Esophagus muscularis mucosa (tissue), 4 donors: ENCODE data around the gene NXPE3. TPM values are rescaled to one million over a fixed set of nuclear protein-coding genes. Genes with fewer than 3 reads are reported as not detected.
A peak's percentile ranks its signal among the peaks of the same experiment; 100 is the strongest.

Experiments
- DNase-seq: peaks from one replicate; pipeline ENCODE4 v3.0.0-alpha.2; 2017; ENCODE audit errors: extremely low spot score
- H3K27ac ChIP-seq, 4 donors: fragments of 200-600 bp; sonication (generic); replicated peaks in 1 of 4; 1 replicate in 3 of 4; 2 replicates in 1 of 4; pipeline ENCODE4 v1.5.1; 2016 to 2019; ENCODE audit warnings: mild to moderate bottlenecking in 1 of 4
- H3K27me3 ChIP-seq, 4 donors: fragments of 200-600 bp; sonication (generic); one replicate each; pipeline versions ENCODE4 v1.5.1 to v1.6.0; 2016 to 2019
- H3K36me3 ChIP-seq, 4 donors: fragments of 200-600 bp; sonication (generic); one replicate each; pipeline ENCODE4 v1.5.1; 2016 to 2019
- H3K4me1 ChIP-seq, 4 donors: fragments of 200-600 bp; sonication (generic); one replicate each; pipeline ENCODE4 v1.5.1; 2016 to 2019
- H3K4me3 ChIP-seq, 4 donors: fragments of 200-600 bp; sonication (generic); 1 replicate in 2 of 4; 2 replicates in 2 of 4; pipeline ENCODE4 v1.5.1; 2016 to 2019; ENCODE audit warnings: mild to moderate bottlenecking in 4 of 4, moderate library complexity in 1 of 4
- H3K9me3 ChIP-seq, 4 donors: fragments of 200-600 bp; sonication (generic); 1 replicate in 3 of 4; 2 replicates in 1 of 4; pipeline ENCODE4 v1.5.1; 2016 to 2019
- CTCF ChIP-seq, 3 experiments: fragments of 200-600 bp in 2 of 3; fragments of 450-650 bp in 1 of 3; sonication (generic) in 2 of 3; IDR thresholded peaks; one replicate each; pipeline ENCODE4 v1.5.1; 2017 to 2019; ENCODE audit warnings: antibody characterized with exemption in 3 of 3, mild to moderate bottlenecking in 2 of 3, moderate library complexity in 1 of 3
- EP300 ChIP-seq: sonication (generic); formaldehyde crosslinking; IDR thresholded peaks from one replicate; pipeline ENCODE4 v1.6.1; 2017; ENCODE audit warnings: antibody characterized with exemption
- POLR2A ChIP-seq: fragments of 450-650 bp; IDR thresholded peaks from one replicate; pipeline ENCODE4 v1.6.1; 2017; ENCODE audit warnings: antibody characterized with exemption, moderate library complexity, mild to moderate bottlenecking, low read depth
- POLR2AphosphoS5 ChIP-seq, 2 donors: sonication (generic); formaldehyde crosslinking; IDR thresholded peaks; one replicate each; pipeline ENCODE4 v1.6.1; 2017; ENCODE audit warnings: antibody characterized with exemption in 2 of 2
- WGBS: methylation state at CpG from one replicate; pipeline ENCODE4 v1.1.5; 2018; 5-methylcytosine and 5-hydroxymethylcytosine counted together
- intact Hi-C: fragments of 100-400 bp; cut with DNase I; formaldehyde crosslinking; loops from one replicate; pipeline ENCODE4 v1.15.1; 2023
- total RNA-seq, 4 donors: library from RNA; depleted of rRNA; stranded (reverse); fragments of >200 nt; gene quantifications; one replicate each; pipeline versions ENCODE4 v1.1.0 to v1.2.1, GENCODE V29; 2016

Gene NXPE3
- total RNA-seq, 4 donors from 2014 or later = 12.4 to 19.5 (median 17.8) TPM

DNA sequence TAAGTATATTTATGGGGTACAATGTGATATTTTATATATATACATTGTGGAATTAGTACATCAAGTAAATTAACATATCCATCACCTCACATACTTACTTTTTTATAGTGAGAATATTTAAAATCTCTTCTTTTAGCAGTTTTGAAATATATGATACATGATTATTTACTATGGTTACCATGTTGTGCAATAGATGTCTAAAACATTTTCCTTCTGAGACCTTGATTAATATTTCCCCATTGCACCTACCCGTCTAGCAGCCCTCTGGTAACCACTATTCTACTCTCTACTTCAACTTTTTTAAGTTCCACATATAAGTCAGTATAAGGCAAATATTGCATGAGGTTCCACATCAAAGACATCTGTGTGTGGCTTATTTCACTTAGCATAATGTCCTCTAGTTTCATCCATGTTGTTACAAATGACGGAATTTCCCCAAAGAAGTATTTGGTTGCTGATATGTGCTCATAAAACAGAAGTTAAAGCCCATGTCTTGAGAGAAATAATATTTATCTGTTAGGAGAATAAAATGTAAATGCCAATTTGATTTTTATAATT, 40.7 kb downstream of the NXPE3 start:
- no peaks in the 10 kb centered on the region for H3K9me3 ChIP-seq
- H3K27ac ChIP-seq = no peak overlapping the region
- H3K27me3 ChIP-seq = no peaks in the 10 kb centered on the region
- peaks cover under 1 to 17% (median 14%) of the 10 kb centered on the region in 4 donors for H3K4me1 ChIP-seq
- WGBS = 85% methylated on average over 2 of the region's 2 CpGs
- TF ChIP-seq POLR2AphosphoS5 (IDR thresholded peaks at IDR 0.05) = no peak
- no peak for TF ChIP-seq POLR2A
- TF ChIP-seq CTCF (IDR thresholded peaks at IDR 0.05) = no peak
- no peak for TF ChIP-seq EP300
- intact Hi-C loops = loop anchor here (10.0 kb wide), 1 partner anchor 155 kb away; no protein-coding TSS in a partner anchor
- peaks cover 10 to 36% (median 32%) of the 10 kb centered on the region in 4 donors for H3K36me3 ChIP-seq
- H3K4me3 ChIP-seq = no peak overlapping the region
- DNase-seq = no peak

- Histone ChIP-seq H3K27me3 (no peaks in the 10 kb centered on the region), H3K36me3 (peaks cover 10 to 36% (median 32%) of the 10 kb centered on the region in 4 donors), H3K27ac (no peak overlapping the region), H3K9me3 (no peaks in the 10 kb centered on the region), H3K4me1 (peaks cover 6 to 11% (median 8%) of the 10 kb centered on the region in 4 donors), H3K4me3 (no peak overlapping the region)
- 98% methylated on average over 19 of the region's 19 CpGs for WGBS
- no peak for TF ChIP-seq CTCF (IDR thresholded peaks at IDR 0.05)
- TF ChIP-seq EP300 = no peak
- TF ChIP-seq POLR2AphosphoS5 (IDR thresholded peaks at IDR 0.05) = no peak
- TF ChIP-seq POLR2A = no peak
- no peak for DNase-seq
- intact Hi-C loops = no loop called here
Measured at GRCh38 chr3:101821503-101821902, 42.5 kb downstream of the NXPE3 start.

DNA sequence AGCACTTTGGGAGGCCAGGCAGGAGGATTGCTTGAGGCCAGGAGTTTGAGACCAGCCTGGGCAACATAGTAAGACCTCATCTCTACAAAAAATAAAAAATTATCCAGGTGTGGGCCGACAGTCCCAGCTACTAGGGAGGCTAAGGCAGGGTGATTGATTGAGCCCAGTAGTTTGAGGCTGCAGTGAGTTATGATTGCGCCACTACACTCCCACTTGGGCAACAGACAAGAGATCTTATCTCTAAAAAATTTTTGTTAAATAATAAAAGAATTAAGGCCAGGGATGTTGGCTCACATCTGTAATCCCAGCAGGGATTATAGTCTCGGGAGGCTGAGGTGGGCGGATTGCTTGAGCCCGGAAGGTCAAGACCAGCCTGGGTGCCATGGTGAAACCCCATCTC, 44.5 kb downstream of the NXPE3 start:
- WGBS = 100% methylated on average over 5 of the region's 5 CpGs
- TF ChIP-seq POLR2A (no peak), EP300 (no peak), POLR2AphosphoS5 (IDR thresholded peaks at IDR 0.05) (no peak), CTCF (IDR thresholded peaks at IDR 0.05) (no peak)
- Histone ChIP-seq H3K27ac (no peak overlapping the region), H3K4me3 (no peak overlapping the region), H3K4me1 (peaks cover 15 to 22% (median 16%) of the 10 kb centered on the region in 4 donors), H3K9me3 (no peaks in the 10 kb centered on the region), H3K36me3 (peaks cover 10 to 19% (median 16%) of the 10 kb centered on the region in 4 donors), H3K27me3 (no peaks in the 10 kb centered on the region)
- no peak for DNase-seq
- intact Hi-C loops = no loop called here

DNA sequence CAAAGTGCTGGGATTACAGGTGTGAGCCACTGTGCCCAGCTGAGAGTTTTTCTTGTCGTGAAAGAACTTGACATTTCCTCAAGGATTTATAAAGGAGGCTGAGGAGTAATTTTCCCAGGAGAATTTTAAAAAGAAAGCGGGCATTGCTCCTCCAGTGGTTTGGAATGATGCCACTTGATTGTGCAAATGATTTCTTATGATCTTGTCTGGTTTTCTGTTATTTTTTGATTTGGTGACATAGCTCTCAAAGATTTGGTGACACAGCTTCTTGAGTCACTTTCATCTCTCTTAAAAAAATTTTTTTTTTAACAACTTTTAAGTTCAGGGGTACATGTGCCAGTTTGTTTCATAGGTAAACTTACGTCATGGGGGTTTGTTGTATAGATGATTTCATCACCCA, 45.7 kb downstream of the NXPE3 start:
- Histone ChIP-seq H3K9me3 (no peaks in the 10 kb centered on the region), H3K36me3 (peaks cover 10 to 19% (median 13%) of the 10 kb centered on the region in 4 donors), H3K27me3 (no peaks in the 10 kb centered on the region), H3K4me3 (no peak overlapping the region), H3K27ac (peak overlapping the region in 3 of 4 donors; percentile 15 to 87 (median 31)), H3K4me1 (peaks cover 26 to 34% (median 28%) of the 10 kb centered on the region in 4 donors)
- DNase-seq = no peak
- intact Hi-C loops = no loop called here
- TF ChIP-seq CTCF (IDR thresholded peaks at IDR 0.05) = no peak
- no peak for TF ChIP-seq POLR2AphosphoS5 (IDR thresholded peaks at IDR 0.05)
- no peak for TF ChIP-seq EP300
- no peak for TF ChIP-seq POLR2A
- WGBS = 95% methylated on average over 3 of the region's 3 CpGs
